ENCODE results near the gene CZIB. TPM values are rescaled to one million over a fixed set of nuclear protein-coding genes. Genes with fewer than 3 reads are reported as not detected.
"Not testable (repeated sequence)": the region's sequence is repeated elsewhere in the genome, so short reads cannot be mapped to it uniquely, and the experiment has no call there.

Gene CZIB
- total and polyA plus RNA-seq, 8 donors = 12.1 to 66.9 (median 18.6) TPM

DNA sequence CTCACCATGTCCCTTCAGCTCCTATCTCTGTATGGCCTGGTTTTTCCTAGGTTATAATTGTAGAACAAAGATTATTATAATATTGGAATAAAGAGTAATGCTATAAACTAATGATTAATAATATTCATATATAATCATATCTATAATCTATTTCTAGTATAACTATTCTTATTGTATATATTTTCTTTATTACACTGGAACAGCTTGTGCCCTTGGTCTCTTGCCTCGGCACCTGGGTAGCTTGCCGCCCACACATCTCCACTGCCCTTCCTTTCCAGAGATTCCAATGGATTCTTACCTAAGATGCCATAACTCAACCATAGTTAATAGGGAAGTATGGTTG lies 34.5 kb downstream of the CZIB start:
- not testable (repeated sequence) for ATAC-seq, FAIRE-seq, H3K9me3 ChIP-seq, H3K27ac ChIP-seq, H3K27me3 ChIP-seq, H3K4me3 ChIP-seq, H3K36me3 ChIP-seq, DNase-seq
- peaks cover 4 to 17% (median 5%) of the 10 kb centered on the region in 3 donors for H3K4me1 ChIP-seq
- 57 to 58% methylated on average over 2 of the region's 2 CpGs for whole genome bisulfite sequencing, 2 donors
- TF ChIP-seq CTCF (IDR thresholded peaks at IDR 0.05) = peak in 3 of 4 donors; percentile 4 to 35 (median 13)
- intact Hi-C loops (cut with DNase I) = loop anchor here in 1 of 3 donors (10.0 kb wide), 2 partner anchors 271 to 481 kb away; no protein-coding TSS in a partner anchor

GRCh38 chr1:53183095-53183990 lies 37.1 kb downstream of the CZIB start:
- peaks cover 4 to 17% (median 5%) of the 10 kb centered on the region in 3 donors for H3K4me1 ChIP-seq
- H3K27ac ChIP-seq = peak overlapping the region in 1 of 4 donors; percentile 53
- DNase-seq = peak in 2 of 6 donors; percentile 45 to 74
- intact Hi-C loops (cut with DNase I) = loop anchor here in 1 of 3 donors (10.0 kb wide), 2 partner anchors 269 to 479 kb away; no protein-coding TSS in a partner anchor
- 37 to 43% methylated on average over 6 of the region's 6 CpGs for WGBS, 2 donors
- peak; percentile 49 to 89 (median 71) for ATAC-seq
- no peak for FAIRE-seq
- no peak for TF ChIP-seq CTCF (IDR thresholded peaks at IDR 0.05)
- no peaks in the 10 kb centered on the region for H3K36me3 ChIP-seq
- H3K9me3 ChIP-seq = no peaks in the 10 kb centered on the region
- no peak overlapping the region for H3K4me3 ChIP-seq
- H3K27me3 ChIP-seq = no peaks in the 10 kb centered on the region

DNA sequence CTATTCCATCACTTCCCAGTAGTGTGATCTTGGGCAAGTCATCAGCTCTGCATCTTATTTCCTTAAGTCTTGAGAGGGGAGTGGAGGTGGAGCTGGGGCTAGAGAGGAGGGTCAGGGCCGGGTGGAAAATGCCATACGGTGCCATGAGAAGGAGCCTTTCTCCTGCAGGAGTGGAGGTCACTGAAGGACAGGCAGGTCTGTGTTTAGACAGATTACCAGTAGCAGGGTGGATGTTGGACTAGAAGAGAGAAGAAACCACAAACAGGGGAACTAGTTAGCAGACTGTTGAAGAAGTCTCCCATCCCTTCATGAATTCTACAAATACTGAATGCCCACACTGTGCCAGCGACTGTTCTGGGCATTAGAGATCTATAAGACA lies 37.7 kb downstream of the CZIB start:
- DNase-seq (no peak), ATAC-seq (peak in 1 of 4 donors; percentile 2), FAIRE-seq (no peak)
- Histone ChIP-seq H3K36me3 (no peaks in the 10 kb centered on the region), H3K4me1 (peaks cover 4 to 17% (median 5%) of the 10 kb centered on the region in 3 donors), H3K27ac (peak overlapping the region in 1 of 4 donors; percentile 53), H3K9me3 (no peaks in the 10 kb centered on the region), H3K4me3 (no peak overlapping the region), H3K27me3 (no peaks in the 10 kb centered on the region)
- TF ChIP-seq CTCF (IDR thresholded peaks at IDR 0.05) = no peak
- intact Hi-C loops (cut with DNase I) = loop anchor here in 1 of 3 donors (10.0 kb wide), 2 partner anchors 268 to 478 kb away; no protein-coding TSS in a partner anchor
- 67 to 73% methylated on average over 3 of the region's 3 CpGs for WGBS, 2 donors

- Histone ChIP-seq H3K4me1 (peaks cover 7 to 22% (median 9%) of the 10 kb centered on the region in 3 donors), H3K36me3 (no peaks in the 10 kb centered on the region), H3K27me3 (no peaks in the 10 kb centered on the region), H3K27ac (no peak overlapping the region), H3K4me3 (no peak overlapping the region), H3K9me3 (no peaks in the 10 kb centered on the region)
- FAIRE-seq (peak; percentile 73), ATAC-seq (peak; percentile 65 to 78 (median 73)), DNase-seq (peak; percentile 60 to 92 (median 83))
- intact Hi-C loops (cut with DNase I) = loop anchor here in 1 of 3 donors (10.0 kb wide), 2 partner anchors 267 to 477 kb away; no protein-coding TSS in a partner anchor
- 20 to 22% methylated on average over 16 of the region's 16 CpGs for WGBS, 2 donors
- peak; percentile 69 to 89 (median 80) for TF ChIP-seq CTCF (IDR thresholded peaks at IDR 0.05)
Measured at GRCh38 chr1:53182111-53182593, 38.3 kb downstream of the CZIB start.

All from pancreas (tissue), 10 donors.